GM12878 (cell line): ENCODE data around the gene VSTM4. TPM values are rescaled to one million over a fixed set of nuclear protein-coding genes. Genes with fewer than 3 reads are reported as not detected.

Source experiments
- ATAC-seq: fragments of 200-7000 bp; cut with Tn5 transposase; 3 replicates; pipeline ENCODE4 v1.9.1; 2020; ENCODE audit warnings: mild to moderate bottlenecking, moderate library complexity
- BruUV-seq: library from RNA; stranded (reverse); fragments of 400-500 nt; replicated peaks from 2 replicates; lab custom pipeline; 2021; lab: Mats Ljungman, UMichigan
- CTCF ChIA-PET: fragments of 300-600 bp; sonication (Branson Sonifier 250); formaldehyde crosslinking; extraction: SDS; loops from one replicate; lab custom pipeline; 2021; ENCODE audit warnings: inconsistent platforms; lab: Yijun Ruan, JAX
- POLR2A ChIA-PET: fragments of 350-600 bp; formaldehyde crosslinking; extraction: SDS; loops from one replicate; lab custom pipeline; 2021; ENCODE audit warnings: inconsistent platforms; lab: Charles Lee
- RAD21 ChIA-PET: fragments of 300-600 bp; sonication (Branson Sonifier 250); formaldehyde crosslinking; loops from one replicate; lab custom pipeline; 2023; ENCODE audit warnings: antibody characterized with exemption; ENCODE audit not compliant: unreplicated experiment; lab: Charles Lee
- SMC1A ChIA-PET: fragments of 300-600 bp; sonication (Branson Sonifier 250); formaldehyde crosslinking; loops from one replicate; lab custom pipeline; 2023; ENCODE audit not compliant: unreplicated experiment, uncharacterized antibody; lab: Charles Lee
- DNase-seq: peaks from one replicate; pipeline ENCODE4 v3.0.0-alpha.2; 2011; ENCODE audit warnings: low read depth, low spot score
- FAIRE-seq: peaks from 3 replicates; lab custom pipeline; 2011; peaks lifted over from hg19 to GRCh38; lab: Jason Lieb, UNC
- H2AFZ ChIP-seq: 2 replicates; pipeline ENCODE4 v1.6.0; 2011; ENCODE audit warnings: low read depth, low read length, control low read depth; ENCODE audit not compliant: control insufficient read depth
- H3K27ac ChIP-seq: 2 replicates; pipeline ENCODE4 v1.5.1; 2011; ENCODE audit warnings: control low read depth; ENCODE audit not compliant: control insufficient read depth, insufficient read depth
- H3K27me3 ChIP-seq, 2 experiments: replicated peaks in 1 of 2; 2 replicates each; pipeline versions ENCODE4 v1.6.0 to v1.6.1; 2011; ENCODE audit warnings: low read length in 1 of 2; ENCODE audit not compliant: control insufficient read depth in 2 of 2, insufficient read depth in 2 of 2
- H3K36me3 ChIP-seq, 2 experiments: 2 replicates each; pipeline ENCODE4 v1.5.1; 2011; ENCODE audit warnings: low read length in 1 of 2; ENCODE audit not compliant: control insufficient read depth in 2 of 2, insufficient read depth in 2 of 2
- H3K4me1 ChIP-seq: 2 replicates; pipeline ENCODE4 v1.6.1; 2011; ENCODE audit warnings: mild to moderate bottlenecking, low read length, moderate library complexity, mixed read lengths; ENCODE audit not compliant: control insufficient read depth, insufficient read depth
- H3K4me2 ChIP-seq: 2 replicates; pipeline ENCODE4 v1.6.0; 2011; ENCODE audit warnings: control low read depth; ENCODE audit not compliant: control insufficient read depth, insufficient read depth
- H3K4me3 ChIP-seq: fragments of 200-600 bp; sonication (generic); 2 replicates; pipeline ENCODE4 v1.5.1; 2016
- H3K79me2 ChIP-seq: 2 replicates; pipeline ENCODE4 v1.6.0; 2011; ENCODE audit warnings: low read length; ENCODE audit not compliant: control insufficient read depth, insufficient read depth
- H3K9ac ChIP-seq: 2 replicates; pipeline ENCODE4 v1.8.0; 2011; ENCODE audit warnings: low read length, control low read depth, mixed read lengths; ENCODE audit not compliant: control insufficient read depth, insufficient read depth
- H3K9me3 ChIP-seq: replicated peaks from 3 replicates; pipeline ENCODE4 v1.5.1; 2011; ENCODE audit warnings: mild to moderate bottlenecking, low read length; ENCODE audit not compliant: control insufficient read depth, insufficient read depth
- H4K20me1 ChIP-seq: 2 replicates; pipeline ENCODE4 v1.6.0; 2011; ENCODE audit not compliant: control insufficient read depth, insufficient read depth
- ETV6 ChIP-seq, 2 experiments: fragments of 450-650 bp in 1 of 2; IDR thresholded peaks in 1 of 2; conservative IDR thresholded peaks in 1 of 2; 2 replicates each; pipeline ENCODE4 v1.6.1; 2014; ENCODE audit warnings: antibody characterized with exemption in 1 of 2, borderline replicate concordance in 1 of 2, low read depth in 1 of 2, mild to moderate bottlenecking in 1 of 2, moderate library complexity in 1 of 2
- NBN ChIP-seq: fragments of 450-650 bp; IDR thresholded peaks from 2 replicates; pipeline ENCODE4 v1.6.1; 2016
- POLR2AphosphoS2 ChIP-seq: IDR thresholded peaks from 2 replicates; pipeline ENCODE4 v1.6.1; 2011; ENCODE audit warnings: low read depth, mild to moderate bottlenecking, low read length, improper control_type of control experiment, moderate library complexity
- ZZZ3 ChIP-seq: IDR thresholded peaks from 2 replicates; pipeline ENCODE4 v1.6.1; 2011; ENCODE audit warnings: low read depth; ENCODE audit not compliant: control insufficient read depth, insufficient read length
- WGBS: methylation state at CpG from one replicate; pipeline ENCODE4 v1.1.6; 2016; ENCODE audit warnings: low lambda C conversion rate; ENCODE audit not compliant: insufficient replicate concordance, insufficient coverage; ENCODE audit errors: missing lambda C conversion rate; 5-methylcytosine and 5-hydroxymethylcytosine counted together
- in situ Hi-C: fragments of 300-500 bp; cut with MboI; formaldehyde crosslinking; loops from 9 replicates; pipeline ENCODE4 v1.14.3; 2018; ENCODE audit warnings: mixed read lengths
- intact Hi-C: fragments of 100-400 bp; cut with micrococcal nuclease; formaldehyde crosslinking; loops from one replicate; pipeline ENCODE4 v1.14.2; 2022; ENCODE audit not compliant: unreplicated experiment
- polyA plus RNA-seq, 11 experiments: library from polyadenylated mRNA; depleted of rRNA in 4 of 11; unstranded in 6 of 11; stranded (reverse) in 5 of 11; fragments of >200 nt; fragmentation: Nextera tagmentation in 4 of 11; fragmentation: Illumina TruSeq in 1 of 11; extraction: Ambion mirVana in 4 of 11; extraction: Trizol in 1 of 11; gene quantifications; 1 replicate in 1 of 11; 2 replicates in 10 of 11; pipeline versions ENCODE4 v1.2.1 to v1.2.3, GENCODE V29; 2011 to 2016; ENCODE audit warnings: inconsistent platforms in 2 of 11, missing spikeins in 2 of 11, low read depth in 1 of 11
- total RNA-seq, 4 experiments: library from RNA; depleted of rRNA in 3 of 4; stranded (reverse); fragments of >200 nt in 3 of 4; fragmentation: Illumina TruSeq in 1 of 4; extraction: Trizol in 1 of 4; gene quantifications; 2 replicates each; pipeline versions ENCODE4 v1.2.1 to v1.2.3, GENCODE V29; 2013 to 2021
- TF ChIP-seq, protein P1 (sequence below): IDR thresholded peaks from 2 replicates; pipeline ENCODE4 v1.6.1; 2011; ENCODE audit warnings: low read depth, mild to moderate bottlenecking, low read length, moderate library complexity, borderline replicate concordance; ENCODE audit errors: extremely low read depth

The VSTM4 gene
- total and polyA plus RNA-seq, 10 of the 15 experiments (the other 5 are each of a cell fraction or from before 2014, with no cell fraction given) = 0.01 to 0.14 (median 0.02) TPM; not detected in 7

DNA sequence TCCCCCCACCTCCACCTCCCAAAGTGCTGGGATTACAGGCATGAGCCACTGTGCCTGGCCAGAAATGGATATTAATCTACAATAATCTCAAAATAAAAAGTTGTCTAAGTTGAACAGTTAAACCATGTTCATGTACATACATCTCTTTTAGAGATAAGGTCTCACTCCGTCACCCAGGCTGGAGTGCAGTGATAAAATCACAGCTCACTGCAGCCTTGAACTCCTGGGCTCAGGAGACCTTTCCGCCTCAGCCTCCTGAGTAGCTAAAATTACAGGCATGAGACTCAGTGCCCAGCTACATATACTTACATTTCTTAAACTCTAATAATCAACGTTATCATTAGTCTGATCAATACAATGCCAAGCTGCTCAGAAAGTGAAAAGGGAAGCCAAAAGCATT, 36.2 kb downstream of the VSTM4 start:
- Histone ChIP-seq H3K4me1 (peaks cover 12% of the 10 kb centered on the region), H3K36me3 (no peaks in the 10 kb centered on the region), H3K27ac (no peak overlapping the region), H4K20me1 (no peaks in the 10 kb centered on the region), H3K79me2 (no peaks in the 10 kb centered on the region), H3K4me3 (no peak overlapping the region), H3K9me3 (no peaks in the 10 kb centered on the region; the same call in 2 of the 3 replicates), H3K9ac (no peak overlapping the region), H2AFZ (no peak overlapping the region), H3K4me2 (no peak overlapping the region), H3K27me3 (no peaks in the 10 kb centered on the region; a peak in 1 of 4 replicates)
- ChIA-PET RAD21 (interaction anchor here (1.0 kb wide), 1 partner anchor 25 kb away, joined by 3 read pairs; no protein-coding TSS in a partner anchor), POLR2A (interaction anchor here (0.5 kb wide), 1 partner anchor 327 kb away, joined by 5 read pairs; no protein-coding TSS in a partner anchor), SMC1A (no interaction called here), CTCF (no interaction called here)
- TF ChIP-seq POLR2AphosphoS2 = no peak
- TF ChIP-seq, protein P1, sequence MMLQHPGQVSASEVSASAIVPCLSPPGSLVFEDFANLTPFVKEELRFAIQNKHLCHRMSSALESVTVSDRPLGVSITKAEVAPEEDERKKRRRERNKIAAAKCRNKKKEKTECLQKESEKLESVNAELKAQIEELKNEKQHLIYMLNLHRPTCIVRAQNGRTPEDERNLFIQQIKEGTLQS = no peak
- TF ChIP-seq ETV6 (conservative IDR thresholded peaks at IDR 0.05 in 1 of 2, IDR thresholded peaks at IDR 0.05 in 1 of 2; ENCODE audit: borderline replicate concordance in 1 of 2, low read depth in 1 of 2) = no peak
- TF ChIP-seq ZZZ3 = no peak
- in situ Hi-C loops (no loop called here), intact Hi-C loops (no loop called here)
- BruUV-seq = no TSS peak
- FAIRE-seq (no peak), ATAC-seq (no peak), DNase-seq (no peak)
- 44% methylated on average over 3 of the region's 3 CpGs for WGBS

- RAD21 ChIA-PET = interaction anchor here (1.0 kb wide), 1 partner anchor 25 kb away, joined by 3 read pairs; no protein-coding TSS in a partner anchor
- Histone ChIP-seq H3K27me3 (no peaks in the 10 kb centered on the region; a peak in 1 of 4 replicates), H2AFZ (no peak overlapping the region), H3K9ac (no peak overlapping the region), H4K20me1 (no peaks in the 10 kb centered on the region), H3K4me3 (no peak overlapping the region), H3K79me2 (no peaks in the 10 kb centered on the region), H3K4me2 (no peak overlapping the region), H3K27ac (no peak overlapping the region), H3K36me3 (no peaks in the 10 kb centered on the region), H3K4me1 (peaks cover 12% of the 10 kb centered on the region), H3K9me3 (no peaks in the 10 kb centered on the region; the same call in 2 of the 3 replicates)
- intact Hi-C loops = no loop called here
- SMC1A ChIA-PET = interaction anchor here (0.7 kb wide), 1 partner anchor 42 kb away, joined by 3 read pairs; no protein-coding TSS in a partner anchor
- FAIRE-seq = no peak
- in situ Hi-C loops = no loop called here
- POLR2A ChIA-PET = no interaction called here
- ATAC-seq = no peak
- CTCF ChIA-PET = interaction anchor here (1.8 kb wide), 1 partner anchor 86 kb away, joined by 3 read pairs; no protein-coding TSS in a partner anchor
- BruUV-seq = no TSS peak
- DNase-seq = no peak
- TF ChIP-seq NBN = no peak
- WGBS = 30% methylated on average over 2 of the region's 2 CpGs
Observed at GRCh38 chr10:49078433-49078832, 36.9 kb downstream of the VSTM4 start.
